Bronchus fibroblast of lung (primary cell): ENCODE data around the gene HIVEP1. TPM values are rescaled to one million over a fixed set of nuclear protein-coding genes. Genes with fewer than 3 reads are reported as not detected.

Source experiments
- total RNA-seq: library from RNA; depleted of rRNA; stranded (reverse); fragments of >200 nt; gene quantifications from 2 replicates; pipeline ENCODE4 v1.2.3, GENCODE V29; 2015

Gene HIVEP1
- 3.9 and 4.8 TPM in 2 replicates for total RNA-seq

DNA sequence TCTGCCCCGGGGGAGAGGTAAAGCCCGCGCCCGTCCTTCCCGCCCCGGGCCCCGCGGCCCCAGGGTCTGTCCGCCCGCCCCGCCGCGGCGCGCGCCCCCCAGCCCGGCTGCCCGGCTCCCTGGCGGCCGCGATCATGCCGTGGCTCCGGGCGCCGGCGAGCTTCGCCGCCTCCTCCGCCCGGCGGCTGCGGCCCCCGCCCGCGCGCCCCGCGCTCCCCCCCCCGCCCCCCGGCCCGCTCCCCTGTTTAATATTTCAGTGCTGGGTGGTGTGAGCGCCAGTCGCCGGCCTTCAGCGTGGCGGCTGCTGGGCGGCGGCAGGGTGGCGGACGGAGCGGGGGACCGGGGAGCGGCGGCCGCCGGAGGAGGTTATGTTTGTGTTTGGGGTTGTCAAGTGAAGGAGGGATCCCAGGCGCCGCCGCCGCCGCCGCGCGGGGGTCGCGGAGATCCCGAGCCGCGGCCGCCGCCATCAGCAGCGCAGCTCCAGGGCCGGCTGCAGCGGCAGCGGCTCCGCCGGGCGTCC, at the start of gene HIVEP1:
TSS of gene HIVEP1 (plus strand) at position 275 of the 520 bp plus-strand sequence. CDS start 3,317 bp downstream, outside the sequence.

Other genes starting within 250 kb of the HIVEP1 start
- 0.17 TPM in 1 of 2 replicates, not detected in the other for gene ADTRP, start 233.5 kb upstream of the HIVEP1 start, total RNA-seq